Glomerular endothelial cell (primary cell): ENCODE measurements around the gene SMAD9. TPM values are rescaled to one million over a fixed set of nuclear protein-coding genes. Genes with fewer than 3 reads are reported as not detected.

Experiments used
- DNase-seq: peaks from one replicate; pipeline ENCODE4 v3.0.0-alpha.2; 2011; ENCODE audit warnings: low read depth, low spot score; ENCODE audit errors: extremely low read depth
- total RNA-seq: library from RNA; depleted of rRNA; stranded (reverse); fragments of >200 nt; gene quantifications from 2 replicates; pipeline ENCODE4 v1.2.3, GENCODE V29; 2015

The SMAD9 gene
- total RNA-seq, 1 donor from 2014 or later, result 2.3 TPM

DNA sequence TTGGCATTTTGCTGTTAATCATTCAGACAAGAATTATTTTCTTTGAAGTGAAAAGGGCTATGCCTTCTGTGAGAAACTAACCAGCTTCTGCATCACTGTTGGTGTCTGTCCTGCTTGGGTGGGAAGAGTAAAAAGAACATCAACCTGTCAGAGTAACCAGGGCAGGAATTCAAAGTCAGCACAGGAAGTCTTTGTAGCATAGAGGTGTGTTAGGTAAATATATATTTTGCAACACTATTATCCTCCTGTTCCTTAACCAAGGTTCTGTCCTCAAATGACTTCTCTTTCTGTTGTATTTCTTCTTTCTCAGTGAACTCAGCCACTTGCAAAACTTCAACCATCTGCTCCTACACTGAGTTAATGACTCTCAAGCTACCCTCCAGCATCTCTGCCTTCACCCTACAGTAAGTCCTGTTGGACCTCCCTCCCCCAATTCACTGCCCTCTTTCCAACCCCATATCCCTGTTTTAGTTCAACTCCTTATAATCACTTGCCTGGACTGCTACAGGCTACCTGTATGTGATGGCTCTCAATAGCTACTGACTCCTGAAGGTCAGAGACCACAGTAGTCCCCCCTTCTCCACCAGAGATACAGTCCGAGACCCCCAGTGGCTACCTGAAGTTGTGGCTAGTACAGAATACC lies 49.9 kb downstream of the SMAD9 start:
- no peak for DNase-seq

DNA sequence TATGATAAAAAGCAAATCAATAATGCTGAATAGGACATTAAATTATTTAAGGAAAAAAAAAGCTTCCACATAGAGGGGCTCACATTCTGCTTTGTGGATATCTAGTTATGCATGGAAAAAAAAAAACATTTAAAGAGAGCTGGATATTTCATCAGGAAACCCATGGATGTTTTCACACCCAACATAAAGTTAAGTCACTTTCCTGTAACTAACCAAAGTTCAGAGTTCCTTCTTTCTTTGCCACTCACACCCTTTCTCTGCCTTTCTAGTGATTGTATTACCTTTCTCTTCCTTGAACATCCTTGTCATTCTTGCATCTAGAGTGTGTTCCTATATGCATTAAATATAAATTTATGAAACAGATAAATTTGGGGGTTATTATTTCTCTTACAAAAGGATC lies 53.8 kb downstream of the SMAD9 start:
- DNase-seq, result no peak

DNA sequence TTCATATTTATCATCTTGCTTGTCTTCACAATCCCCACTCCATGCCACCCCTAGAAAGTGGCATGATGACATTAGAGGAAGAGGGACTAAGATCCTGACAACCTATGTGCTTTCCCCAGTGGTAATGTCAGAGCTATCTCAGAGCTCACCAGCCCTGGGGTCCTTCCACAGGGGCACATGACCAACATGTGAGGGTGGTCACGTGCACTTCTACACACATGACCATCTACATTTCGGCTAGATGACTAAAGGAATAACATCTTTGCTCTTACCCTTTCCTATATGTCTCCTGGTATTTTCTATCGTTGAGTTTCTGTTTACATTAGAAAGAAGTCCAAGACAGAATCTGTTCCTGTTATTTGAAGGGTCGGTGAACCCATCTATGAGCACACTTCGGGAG lies 54.8 kb downstream of the SMAD9 start:
- DNase-seq, result no peak

DNA sequence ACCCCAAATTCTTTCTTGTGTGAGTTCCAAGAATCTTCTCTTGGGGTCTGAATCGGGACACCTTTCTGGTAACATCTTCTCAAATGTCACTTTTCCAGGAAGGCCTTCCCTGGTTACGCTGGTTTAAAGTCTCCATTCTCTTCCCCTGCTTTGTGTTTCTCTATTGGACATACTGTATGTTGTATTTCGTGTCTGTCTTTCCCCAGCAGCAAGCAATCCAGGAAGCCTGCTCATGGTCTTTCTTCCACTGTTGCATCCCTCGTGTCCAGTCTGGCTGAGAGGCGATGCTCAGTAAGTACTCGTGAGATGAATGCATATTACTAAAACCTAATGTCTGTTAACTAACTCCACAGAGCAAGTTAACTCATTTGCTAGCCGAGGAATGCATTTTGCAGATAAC lies 57.3 kb downstream of the SMAD9 start:
- no peak for DNase-seq

GRCh38 chr13:36862002-36862685 lies 57.9 kb downstream of the SMAD9 start:
- DNase-seq, result peak; percentile 29

- no peak for DNase-seq
These were observed 60.8 kb downstream of the SMAD9 start for GRCh38 chr13:36859259-36859658.

- DNase-seq, result peak; percentile 48
These were observed 61.7 kb downstream of the SMAD9 start for GRCh38 chr13:36858290-36858689.

DNA sequence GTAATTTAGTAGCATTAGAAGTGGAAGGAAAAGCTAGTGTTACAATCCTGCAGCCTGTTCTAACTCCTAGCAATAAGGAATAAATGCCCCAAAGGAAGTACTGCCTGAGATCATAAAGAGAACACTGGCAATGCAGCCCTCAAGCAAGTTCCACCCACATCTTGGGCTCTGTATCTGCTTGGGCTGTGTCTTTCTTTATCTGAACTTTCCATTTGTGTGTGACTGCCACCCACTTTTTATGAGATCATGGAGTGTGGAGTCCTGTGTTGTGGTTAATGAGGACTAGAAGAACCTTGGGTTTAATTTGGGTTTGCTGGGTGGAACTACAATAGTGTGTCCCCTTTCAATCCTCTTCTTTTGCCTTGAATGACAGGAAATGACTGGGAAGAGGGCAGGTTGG lies 62.8 kb downstream of the SMAD9 start:
- no peak for DNase-seq

DNA sequence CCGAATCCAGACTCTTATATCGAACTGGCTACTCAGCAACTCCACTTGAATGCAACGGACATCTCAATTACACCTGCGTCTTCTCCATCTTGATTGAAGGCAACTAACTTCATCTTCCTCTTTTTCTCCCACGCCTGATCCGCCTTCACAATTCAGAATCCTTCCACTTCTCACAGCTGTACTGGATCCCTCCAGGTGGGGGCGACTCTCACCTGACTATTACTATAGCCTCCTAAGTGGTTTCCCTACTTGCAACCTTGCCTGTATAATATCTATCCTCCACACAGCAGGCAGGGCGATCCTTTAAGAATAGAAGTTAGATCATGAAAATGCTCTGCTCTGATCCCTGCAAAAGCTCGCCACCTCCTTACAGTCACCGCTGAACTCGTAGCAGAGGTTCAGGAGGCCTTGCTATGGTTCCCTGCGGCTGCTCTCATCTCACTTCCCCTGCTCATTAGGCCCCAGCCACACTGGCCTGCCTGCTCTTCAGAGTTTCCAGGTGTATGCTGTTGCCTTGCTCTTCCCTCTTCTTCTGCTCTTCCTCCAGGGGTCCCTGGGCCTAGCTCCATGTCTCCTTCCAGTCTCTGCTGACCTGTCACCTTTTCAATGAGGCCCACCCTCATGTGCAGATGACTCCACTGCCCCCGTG lies 69.1 kb downstream of the SMAD9 start:
- DNase-seq, result no peak

DNA sequence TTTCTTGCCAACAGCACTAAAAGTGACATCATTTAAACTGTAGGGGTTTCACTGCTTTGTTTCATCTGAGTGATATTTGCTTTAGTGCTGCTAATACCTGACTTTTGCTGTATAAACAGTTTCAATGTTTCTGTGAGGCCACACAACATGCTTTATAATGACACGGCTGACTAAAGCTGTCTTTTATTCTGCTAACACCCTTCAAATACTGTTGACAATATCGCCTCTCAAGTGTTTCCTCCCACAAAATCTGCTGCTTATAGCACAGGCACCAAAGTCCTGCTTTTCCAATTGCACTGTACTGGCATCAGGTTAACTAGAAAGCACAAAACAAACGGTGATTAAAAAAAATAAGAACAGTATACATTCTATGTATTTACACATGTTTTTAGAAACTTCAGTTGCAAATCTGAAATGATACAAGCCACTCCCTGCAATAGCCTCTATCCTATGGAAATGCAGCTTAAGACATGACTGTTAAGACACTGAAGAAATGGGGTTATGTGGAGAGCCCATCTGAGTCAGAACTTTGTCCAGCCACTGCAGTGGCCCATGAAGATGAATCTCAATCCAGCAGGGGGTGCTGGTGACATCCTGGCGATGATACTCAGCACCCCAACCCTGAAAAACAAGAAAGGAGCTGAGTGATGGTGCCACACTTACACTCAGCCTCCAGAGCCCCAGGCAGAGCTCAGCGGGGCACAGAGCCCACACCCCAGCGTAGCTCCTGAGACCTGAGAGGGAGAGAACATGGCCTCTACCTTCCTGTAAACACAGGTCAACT lies 71.6 kb downstream of the SMAD9 start:
- DNase-seq, result no peak

- no peak for DNase-seq
These were observed 72.4 kb downstream of the SMAD9 start for GRCh38 chr13:36847606-36848005.

DNA sequence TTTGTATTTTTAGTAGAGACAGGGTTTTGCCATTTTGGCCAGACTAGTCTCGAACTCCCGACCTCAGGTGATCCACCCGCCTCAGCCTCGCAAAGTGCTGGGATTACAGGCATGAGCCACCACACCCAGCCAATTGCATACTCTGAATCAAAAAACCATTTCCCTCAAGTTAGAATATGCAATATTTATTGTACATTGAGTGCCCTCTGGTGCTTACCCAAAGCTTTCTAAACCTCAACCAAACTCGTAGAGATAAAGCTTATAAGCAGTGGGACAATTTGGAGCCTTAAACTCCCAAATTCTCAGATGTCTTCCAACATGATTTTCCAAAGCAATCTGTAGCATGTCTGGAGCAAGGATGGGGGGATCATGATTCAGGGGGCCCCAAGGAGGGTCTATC lies 78.6 kb downstream of the SMAD9 start:
- DNase-seq, result no peak

GRCh38 chr13:36840718-36841250 lies 79.3 kb downstream of the SMAD9 start:
- DNase-seq, result no peak

- DNase-seq, result no peak
These were observed 80.1 kb downstream of the SMAD9 start for GRCh38 chr13:36839981-36840380.

DNA sequence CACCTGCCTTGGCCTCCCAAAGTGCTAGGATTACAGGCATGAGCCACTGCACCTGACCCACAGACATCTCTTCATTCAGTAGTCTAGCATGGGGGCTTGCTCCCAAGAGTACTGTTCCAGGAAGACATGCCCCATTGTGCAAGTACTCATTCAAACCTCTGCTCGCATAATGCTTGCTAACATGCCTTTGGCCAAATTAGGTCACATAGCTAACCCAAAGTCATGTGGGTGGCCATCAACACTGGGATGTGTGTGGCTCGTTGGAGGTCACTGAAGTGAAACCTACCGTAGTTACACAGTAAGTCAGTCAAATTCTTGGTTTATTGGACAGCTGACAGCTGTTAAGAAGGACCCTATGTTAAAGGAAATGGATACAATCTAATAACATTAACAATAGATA lies 80.8 kb downstream of the SMAD9 start:
- no peak for DNase-seq

- no peak for DNase-seq
These were observed 82.5 kb downstream of the SMAD9 start for GRCh38 chr13:36837354-36838092.

DNA sequence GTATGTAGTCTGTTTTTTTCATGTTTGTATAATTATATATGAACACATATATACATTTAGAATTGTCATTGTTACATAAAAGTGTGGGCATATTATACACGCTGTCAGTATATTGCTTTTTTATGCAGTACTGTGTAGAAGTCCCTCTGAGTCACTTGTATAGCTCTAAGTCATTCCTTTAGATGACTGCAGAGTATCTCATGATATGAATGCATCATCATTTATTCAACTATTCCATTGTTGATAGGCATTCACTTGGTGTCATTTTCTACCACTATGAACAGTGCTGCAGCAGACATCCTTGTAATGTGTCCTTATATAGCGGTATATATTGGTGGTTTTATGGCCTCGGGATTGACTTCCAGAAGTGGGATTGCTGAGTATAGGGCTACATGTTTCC lies 85.7 kb downstream of the SMAD9 start:
- DNase-seq, result no peak

- DNase-seq, result no peak
These were observed 88.7 kb downstream of the SMAD9 start for GRCh38 chr13:36831291-36831690.

GRCh38 chr13:36829753-36830152 lies 90.3 kb downstream of the SMAD9 start:
- DNase-seq, result no peak

DNA sequence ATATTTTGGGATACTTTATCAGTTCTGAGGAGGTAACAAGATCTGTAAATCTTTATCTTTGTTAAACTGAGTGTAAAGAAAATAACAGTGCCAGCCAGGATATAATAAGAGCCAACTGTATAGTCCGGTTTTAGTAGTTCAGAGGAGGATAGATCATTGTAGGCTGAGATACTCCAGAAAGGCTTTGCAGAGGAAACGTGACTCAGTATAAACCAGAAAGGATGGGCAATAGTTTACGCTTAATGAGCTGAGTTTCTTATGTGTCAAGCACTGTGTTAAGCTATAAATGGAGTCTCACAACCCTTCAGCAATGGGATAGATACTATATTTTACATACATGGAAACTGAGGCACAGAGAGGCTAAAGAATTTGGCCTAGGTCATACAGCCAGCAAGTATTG lies 97.3 kb downstream of the SMAD9 start:
- DNase-seq, result no peak
